Epithelial cell of prostate (primary cell): Measurements from ENCODE around the gene GJA4.
"Not testable (repeated sequence)": the region's sequence is repeated elsewhere in the genome, so short reads cannot be mapped to it uniquely, and the experiment has no call there.

ENCODE experiments used
- DNase-seq: peaks from one replicate; pipeline ENCODE4 v3.0.0-alpha.2; 2011; ENCODE audit warnings: low read depth, low spot score
- H3K27ac ChIP-seq: fragments of 450-650 bp; 2 replicates; pipeline ENCODE4 v1.5.1; 2017; ENCODE audit warnings: mild to moderate bottlenecking

GJA4 gene

GRCh38 chr1:34786521-34787325 lies 6.1 kb upstream of the GJA4 start:
- H3K27ac ChIP-seq = peak overlapping the region; percentile 100
- no peak for DNase-seq

DNA sequence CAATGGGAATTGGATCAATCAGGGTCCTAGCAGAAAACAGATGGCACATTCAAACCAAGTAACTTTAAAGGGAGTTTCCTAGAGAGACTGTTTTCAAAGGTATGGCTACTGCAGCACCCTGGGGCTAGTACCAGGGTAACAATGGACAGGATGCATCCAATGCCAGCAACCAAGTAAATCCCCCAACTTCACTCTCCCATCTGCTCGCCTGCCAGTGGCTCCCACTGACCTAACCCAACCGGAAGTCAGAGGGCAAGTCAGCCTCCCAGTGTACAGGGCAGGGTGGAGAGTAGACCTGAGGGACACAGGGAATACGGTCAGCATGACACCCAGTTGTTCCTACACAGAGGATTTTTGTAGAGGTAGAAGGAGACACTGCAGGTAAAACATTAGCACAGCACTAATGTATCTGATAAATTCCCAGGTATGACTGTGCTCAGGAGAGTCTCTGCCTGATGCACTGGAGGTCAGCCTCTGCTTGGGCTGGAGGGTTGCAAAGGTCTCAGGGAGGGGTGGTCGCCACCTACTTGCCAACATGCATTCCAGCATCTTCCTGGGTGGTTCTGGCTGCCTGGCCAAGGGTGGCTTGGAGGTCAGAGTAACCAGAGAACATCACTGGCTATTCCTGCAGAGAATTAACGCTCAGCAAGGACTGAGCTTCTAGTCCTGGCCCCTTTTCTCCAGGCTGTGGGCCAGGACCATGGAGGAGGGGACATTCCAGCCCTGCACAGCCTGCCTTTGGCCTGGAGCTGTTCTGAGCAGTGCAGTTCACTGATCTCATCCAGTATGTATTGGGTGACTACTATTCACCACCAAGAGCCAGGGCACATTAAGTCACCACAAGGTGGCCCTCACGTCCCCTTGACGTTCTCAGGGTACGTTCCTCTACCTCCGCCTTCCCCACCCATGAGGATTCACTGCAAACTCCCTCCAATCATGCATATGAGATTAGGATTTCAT lies 5.1 kb upstream of the GJA4 start:
- no peak for DNase-seq
- H3K27ac ChIP-seq = peak overlapping the region; percentile 100

GRCh38 chr1:34790985-34791384 lies 1.8 kb upstream of the GJA4 start:
- H3K27ac ChIP-seq = no peak overlapping the region
- no peak for DNase-seq

GRCh38 chr1:34792424-34792823 lies 375 bp upstream of the GJA4 start:
- no peak overlapping the region for H3K27ac ChIP-seq
- no peak for DNase-seq

DNA sequence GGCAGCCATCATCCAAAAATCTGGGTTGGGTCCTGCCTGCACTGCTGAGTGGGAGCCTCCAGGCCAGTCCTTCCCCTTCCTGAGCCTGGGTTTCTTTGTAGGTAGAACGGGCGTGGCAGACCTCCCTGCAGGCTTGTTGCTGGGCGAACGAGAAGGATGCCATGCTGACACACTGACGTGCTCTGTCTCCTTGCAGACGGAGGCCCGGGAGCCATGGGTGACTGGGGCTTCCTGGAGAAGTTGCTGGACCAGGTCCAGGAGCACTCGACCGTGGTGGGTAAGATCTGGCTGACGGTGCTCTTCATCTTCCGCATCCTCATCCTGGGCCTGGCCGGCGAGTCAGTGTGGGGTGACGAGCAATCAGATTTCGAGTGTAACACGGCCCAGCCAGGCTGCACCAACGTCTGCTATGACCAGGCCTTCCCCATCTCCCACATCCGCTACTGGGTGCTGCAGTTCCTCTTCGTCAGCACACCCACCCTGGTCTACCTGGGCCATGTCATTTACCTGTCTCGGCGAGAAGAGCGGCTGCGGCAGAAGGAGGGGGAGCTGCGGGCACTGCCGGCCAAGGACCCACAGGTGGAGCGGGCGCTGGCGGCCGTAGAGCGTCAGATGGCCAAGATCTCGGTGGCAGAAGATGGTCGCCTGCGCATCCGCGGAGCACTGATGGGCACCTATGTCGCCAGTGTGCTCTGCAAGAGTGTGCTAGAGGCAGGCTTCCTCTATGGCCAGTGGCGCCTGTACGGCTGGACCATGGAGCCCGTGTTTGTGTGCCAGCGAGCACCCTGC lies 1.4 kb downstream of the GJA4 start:
- no peak for DNase-seq
- no peak overlapping the region for H3K27ac ChIP-seq

GRCh38 chr1:34794790-34795180 lies 2.0 kb downstream of the GJA4 start:
- no peak overlapping the region for H3K27ac ChIP-seq
- DNase-seq = no peak

DNA sequence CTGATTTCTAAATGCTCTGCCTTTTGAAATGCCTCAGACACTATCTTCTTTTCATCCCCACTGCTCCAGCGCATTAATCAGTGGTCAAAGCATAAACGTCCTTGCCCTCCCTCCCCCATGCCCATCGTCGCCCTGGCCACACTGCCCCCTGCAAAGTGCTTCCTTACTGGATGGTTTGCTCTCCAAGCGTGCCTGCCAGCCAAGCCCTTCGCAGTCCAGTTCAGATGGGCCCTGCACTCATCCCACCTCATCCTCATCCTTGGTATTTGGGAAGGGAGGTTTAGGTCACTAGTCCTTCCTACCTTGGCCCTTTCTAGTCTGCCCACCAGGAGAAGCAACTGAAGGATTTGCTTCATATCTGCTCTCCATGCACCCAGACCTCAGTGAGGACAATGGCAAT lies 3.1 kb downstream of the GJA4 start:
- no peak overlapping the region for H3K27ac ChIP-seq

DNA sequence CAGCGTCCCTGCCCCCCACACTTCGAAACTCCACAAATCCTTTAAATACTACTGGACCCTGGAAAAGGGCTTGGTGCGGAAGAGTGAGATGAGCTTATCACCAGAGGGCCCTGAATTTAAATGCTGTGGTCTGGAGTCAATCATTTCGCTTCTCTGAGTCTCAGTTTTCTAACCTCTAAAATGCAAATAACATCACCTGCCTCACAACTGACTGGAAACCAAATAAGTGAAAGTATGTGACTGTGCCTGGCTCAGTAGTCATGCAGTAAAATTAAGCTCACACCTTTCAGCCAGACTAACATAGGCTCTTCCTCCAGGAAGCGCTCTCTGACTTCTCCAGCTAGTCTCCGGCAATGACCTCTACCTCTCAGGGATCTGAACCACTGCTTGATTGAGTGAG lies 4.2 kb downstream of the GJA4 start:
- DNase-seq = no peak

More for the DNA sequence above, 3.1 kb downstream of the GJA4 start:
- DNase-seq = no peak

DNA sequence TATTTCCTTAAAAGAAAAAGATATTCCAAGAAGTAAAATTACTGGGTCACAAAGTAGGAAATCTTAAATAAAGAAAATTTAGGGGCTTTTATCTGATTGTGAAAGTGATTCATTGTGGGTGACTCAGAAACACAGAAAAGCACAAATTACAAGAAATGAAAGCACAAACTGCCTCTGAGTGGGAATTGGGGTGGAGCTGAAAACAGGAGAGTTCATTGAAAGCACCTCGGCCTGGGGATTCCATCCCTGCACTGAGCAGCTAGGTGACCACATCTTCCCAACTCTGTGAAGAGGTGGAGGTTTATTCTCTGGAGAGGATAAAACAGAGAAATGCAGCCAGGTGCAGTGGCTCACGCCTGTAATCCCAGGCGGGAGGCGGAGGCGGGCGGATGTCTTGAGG lies 7.4 kb downstream of the GJA4 start:
- no peak for DNase-seq
- H3K27ac ChIP-seq = no peak overlapping the region

More for the DNA sequence above, 4.2 kb downstream of the GJA4 start:
- H3K27ac ChIP-seq = no peak overlapping the region

GRCh38 chr1:34803770-34804169 lies 11.0 kb downstream of the GJA4 start:
- DNase-seq = no peak
- no peak overlapping the region for H3K27ac ChIP-seq

DNA sequence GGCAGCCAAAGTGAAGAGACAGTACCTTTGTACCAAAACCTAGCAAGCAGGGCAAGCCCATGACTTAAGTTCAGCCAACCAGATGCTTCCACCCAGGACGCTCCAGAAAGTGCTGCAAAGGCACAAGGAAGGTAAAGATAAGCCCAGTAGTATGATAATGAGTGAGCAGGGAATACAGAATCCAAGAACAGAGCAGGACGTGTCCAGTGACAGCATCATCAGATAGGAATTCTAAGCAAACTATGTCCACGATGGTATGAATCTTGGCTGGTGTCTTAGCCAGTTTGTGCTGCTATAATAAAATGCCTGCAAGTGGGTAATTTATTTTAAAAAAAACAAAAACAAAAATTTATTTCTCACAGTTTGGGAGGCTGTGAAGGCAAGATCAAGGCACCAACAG lies 13.6 kb downstream of the GJA4 start:
- H3K27ac ChIP-seq = no peak overlapping the region
- DNase-seq = no peak

- no peak overlapping the region for H3K27ac ChIP-seq
- no peak for DNase-seq
These were observed 15.4 kb downstream of the GJA4 start for GRCh38 chr1:34808051-34808810.

- not testable (repeated sequence) for H3K27ac ChIP-seq, DNase-seq
These were observed 18.0 kb downstream of the GJA4 start for GRCh38 chr1:34810781-34811180.

DNA sequence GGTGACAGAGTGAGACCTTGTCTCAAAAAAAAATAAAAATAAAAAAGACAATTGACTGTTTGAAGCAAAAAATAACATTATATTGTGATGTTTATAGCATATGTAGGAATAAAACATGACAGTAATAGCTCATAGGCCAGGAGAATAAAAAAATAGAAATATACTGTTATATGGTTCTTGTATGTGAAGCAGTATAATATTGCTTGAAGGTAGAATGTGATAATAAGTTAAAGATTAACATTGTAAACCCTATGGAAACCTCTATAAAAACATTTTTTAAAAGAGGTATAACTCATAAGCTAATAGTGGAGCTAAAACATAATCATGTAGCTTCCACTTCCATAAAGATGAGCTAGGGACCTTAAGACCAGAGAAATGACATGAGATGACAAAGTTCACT lies 23.5 kb downstream of the GJA4 start:
- H3K27ac ChIP-seq = no peak overlapping the region
- DNase-seq = no peak

DNA sequence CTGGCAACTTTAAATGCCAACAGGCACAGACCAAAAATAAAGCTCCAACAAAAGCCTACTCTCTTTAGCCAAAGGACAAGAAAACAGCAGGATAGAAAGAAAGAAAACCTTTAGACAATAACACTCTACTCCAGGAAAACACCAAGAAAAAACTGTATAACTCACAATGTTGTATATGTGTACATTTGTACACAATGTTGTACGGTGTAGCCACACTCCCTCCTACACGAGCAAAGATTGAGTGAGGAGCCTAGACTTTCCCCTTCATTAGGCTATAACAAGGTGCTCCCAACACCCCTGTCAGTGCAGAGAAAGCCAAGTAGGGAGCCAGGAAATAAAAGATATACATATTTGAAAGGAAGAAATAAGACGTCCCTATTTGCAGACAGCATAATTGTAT lies 24.0 kb downstream of the GJA4 start:
- H3K27ac ChIP-seq = no peak overlapping the region
- no peak for DNase-seq

DNA sequence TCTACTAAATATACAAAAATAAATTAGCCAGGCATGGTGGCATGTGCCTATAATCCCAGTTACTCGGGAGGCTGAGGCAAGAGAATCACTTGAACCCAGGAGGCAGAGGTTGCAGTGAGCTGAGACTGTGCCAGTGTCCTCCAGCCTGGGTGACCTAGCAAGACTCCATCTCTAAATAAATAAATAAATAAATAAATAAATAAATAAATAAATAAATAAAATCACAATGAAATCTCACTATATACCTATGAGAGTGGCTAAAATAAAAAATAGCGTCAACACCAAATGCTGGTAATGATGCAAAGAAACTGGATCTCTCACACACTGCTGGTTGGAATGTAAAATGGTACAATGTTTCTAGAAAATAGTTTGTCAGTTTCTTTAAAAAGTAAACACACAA lies 26.1 kb downstream of the GJA4 start:
- not testable (repeated sequence) for H3K27ac ChIP-seq, DNase-seq

DNA sequence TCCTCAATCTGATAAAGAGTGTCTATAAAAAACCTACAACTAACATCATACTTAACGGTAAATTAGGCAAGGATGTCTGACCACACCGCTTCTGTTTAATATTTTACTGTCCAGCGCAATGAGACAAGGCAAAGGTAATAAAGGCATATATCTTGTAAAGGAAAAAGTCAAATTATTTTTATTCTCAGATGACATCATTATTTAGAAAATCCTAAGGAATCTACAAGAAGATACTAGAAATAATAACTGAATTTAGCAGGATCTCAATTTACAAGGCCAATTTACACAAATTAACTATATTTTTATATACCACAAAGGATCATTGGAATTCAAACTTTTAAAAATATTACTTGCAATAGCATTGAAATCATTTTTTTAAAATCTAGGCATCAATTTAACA lies 29.4 kb downstream of the GJA4 start:
- H3K27ac ChIP-seq = no peak overlapping the region
- no peak for DNase-seq

DNA sequence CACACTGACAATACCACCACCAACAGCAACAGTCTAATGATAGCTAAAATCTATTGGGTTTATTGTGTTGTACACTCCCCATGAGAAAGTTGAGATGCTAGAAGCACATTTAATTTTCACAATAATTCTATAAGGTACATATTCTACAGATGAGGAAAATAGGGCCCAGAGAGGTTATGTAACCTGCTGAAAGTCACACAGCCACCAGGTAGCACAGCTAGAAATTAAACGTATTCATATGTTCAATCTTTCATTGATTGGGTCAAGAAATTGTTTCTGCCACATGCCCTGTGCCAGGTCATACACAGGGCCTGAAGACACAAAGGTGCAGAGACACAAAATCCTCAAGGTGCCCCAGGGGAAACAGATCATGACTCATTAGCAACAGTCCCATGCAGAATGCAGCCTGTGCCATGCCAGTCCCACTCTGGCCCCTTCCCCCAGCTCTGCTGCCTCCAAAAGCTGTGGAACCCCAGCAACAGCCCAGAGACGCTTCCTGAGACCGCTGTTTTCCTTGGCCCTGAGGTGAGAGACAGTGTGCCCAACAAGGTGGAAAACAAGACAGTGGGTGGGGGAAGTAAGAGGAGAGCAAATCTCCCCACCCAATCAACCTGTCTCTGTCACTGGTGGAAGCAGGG lies 32.1 kb downstream of the GJA4 start:
- DNase-seq = no peak
- H3K27ac ChIP-seq = no peak overlapping the region

DNA sequence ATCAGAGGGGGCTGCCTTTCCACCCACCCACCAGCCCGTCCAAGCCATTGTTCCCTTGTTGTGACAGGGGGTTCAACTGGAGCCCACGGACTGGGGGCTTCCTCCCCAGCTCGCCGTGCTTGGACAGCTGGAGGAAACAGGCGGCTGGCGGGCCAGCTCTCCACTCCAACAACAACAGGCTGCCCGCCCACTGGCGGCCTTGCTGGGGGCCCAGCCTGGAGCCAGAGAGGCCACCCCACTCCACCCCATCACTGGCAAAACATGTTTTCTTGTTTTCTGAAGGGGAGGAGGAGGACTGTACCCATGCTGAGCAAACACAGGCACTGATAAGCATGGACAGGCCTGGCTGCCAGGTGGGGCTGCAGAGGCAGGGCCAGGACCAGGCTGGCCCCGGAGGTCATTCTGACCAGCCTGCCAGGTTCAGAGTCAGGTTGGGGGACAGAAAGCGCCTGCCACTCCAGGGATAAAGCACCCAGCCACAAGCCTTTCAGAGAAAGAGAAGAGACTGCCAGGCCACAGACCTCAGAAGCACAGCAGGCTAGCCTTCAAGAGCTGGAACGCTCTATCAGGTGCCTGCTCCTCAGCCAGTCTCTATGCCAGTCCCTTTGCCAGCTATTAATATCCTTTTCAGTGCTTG lies 32.8 kb downstream of the GJA4 start:
- no peak for DNase-seq
- no peak overlapping the region for H3K27ac ChIP-seq
